PC-9 (cell line): ENCODE results near the gene KCNH3.
"Not testable (repeated sequence)": the region's sequence is repeated elsewhere in the genome, so short reads cannot be mapped to it uniquely, and the experiment has no call there.

Experiments used
- CTCF ChIP-seq: fragments of 200-600 bp; sonication (generic); conservative IDR thresholded peaks from 2 replicates; pipeline ENCODE4 v1.6.1; 2017; ENCODE audit warnings: mixed run types, antibody characterized with exemption, mild to moderate bottlenecking, moderate library complexity
- EZH2 ChIP-seq: fragments of 200-600 bp; sonication (generic); IDR thresholded peaks from 2 replicates; pipeline ENCODE4 v1.8.0; 2017; ENCODE audit warnings: antibody characterized with exemption, low read depth

GRCh38 chr12:49605539-49605938, 66.7 kb downstream of the KCNH3 start, which contains the start of gene FAM186B:
- TF ChIP-seq CTCF, EZH2: not testable (repeated sequence)
